Fibroblast of lung (primary cell): ENCODE measurements around the gene HAPLN1.

Experiments used
- CTCF ChIP-seq, 2 donors: IDR thresholded peaks in 1 of 2; conservative IDR thresholded peaks in 1 of 2; 1 replicate in 1 of 2; 2 replicates in 1 of 2; pipeline ENCODE4 v1.5.1; 2011 to 2012; ENCODE audit warnings: low read length in 2 of 2, control low read depth in 1 of 2, inconsistent platforms in 1 of 2, low read depth in 1 of 2, mild to moderate bottlenecking in 1 of 2
- EZH2 ChIP-seq: IDR thresholded peaks from 2 replicates; pipeline ENCODE4 v1.5.1; 2012; ENCODE audit warnings: low read length, control low read depth, mild to moderate bottlenecking; ENCODE audit errors: missing control alignments

- no peak for TF ChIP-seq CTCF (conservative IDR thresholded peaks at IDR 0.05 in 1 of 2, IDR thresholded peaks at IDR 0.05 in 1 of 2; ENCODE audit: low read depth in 1 of 2, low read length in 2 of 2)
- no peak for TF ChIP-seq EZH2
These were observed 5.8 kb downstream of the HAPLN1 start for GRCh38 chr5:83714810-83715209.
